MCF 10A (cell line): Measurements from ENCODE around the gene SGTA. TPM values are rescaled to one million over a fixed set of nuclear protein-coding genes. Genes with fewer than 3 reads are reported as not detected.

Source experiments
- BruUV-seq: library from RNA; stranded (reverse); fragments of 400-500 nt; replicated peaks from 2 replicates; lab custom pipeline; 2021; lab: Mats Ljungman, UMichigan
- CTCF ChIA-PET: fragments of 300-600 bp; sonication (Branson Sonifier 250); formaldehyde crosslinking; extraction: SDS; loops from one replicate; lab custom pipeline; 2021; ENCODE audit warnings: antibody characterized with exemption, inconsistent platforms; lab: Yijun Ruan, JAX
- POLR2A ChIA-PET: fragments of 300-600, 350-650 bp; sonication (Branson Sonifier 250); formaldehyde crosslinking; extraction: SDS; loops from one replicate; lab custom pipeline; 2020; ENCODE audit warnings: antibody characterized with exemption, inconsistent platforms; lab: Yijun Ruan, JAX
- DNase-seq: peaks from one replicate; pipeline ENCODE4 v3.0.0-alpha.2; 2018; ENCODE audit not compliant: unreplicated experiment
- H3K27ac Mint-ChIP-seq: one replicate; pipeline ENCODE4 v1.8.0; 2022; ENCODE audit warnings: mild to moderate bottlenecking, low read depth, mixed read lengths; ENCODE audit not compliant: unreplicated experiment
- H3K27me3 Mint-ChIP-seq: one replicate; pipeline ENCODE4 v1.8.0; 2022; ENCODE audit warnings: mixed read lengths; ENCODE audit not compliant: insufficient read depth, unreplicated experiment
- H3K36me3 Mint-ChIP-seq: one replicate; pipeline ENCODE4 v1.8.0; 2022; ENCODE audit warnings: mild to moderate bottlenecking, moderate library complexity, mixed read lengths; ENCODE audit not compliant: insufficient read depth, unreplicated experiment
- H3K4me1 Mint-ChIP-seq: one replicate; pipeline ENCODE4 v1.8.0; 2022; ENCODE audit warnings: mixed read lengths; ENCODE audit not compliant: insufficient read depth, unreplicated experiment
- H3K4me3 Mint-ChIP-seq: one replicate; pipeline ENCODE4 v1.8.0; 2022; ENCODE audit warnings: mild to moderate bottlenecking, moderate library complexity, mixed read lengths; ENCODE audit not compliant: unreplicated experiment
- H3K9me3 Mint-ChIP-seq: one replicate; pipeline ENCODE4 v1.8.0; 2022; ENCODE audit warnings: mixed read lengths; ENCODE audit not compliant: unreplicated experiment
- intact Hi-C: fragments of 100-400 bp; cut with micrococcal nuclease; formaldehyde crosslinking; loops from 2 replicates; pipeline ENCODE4 v1.14.1; 2022
- total RNA-seq: library from RNA; stranded (reverse); gene quantifications from 2 replicates; pipeline ENCODE4 v1.2.3, GENCODE V29; 2022
- TF ChIP-seq, protein P1 (sequence below): fragments of 200-600 bp; IDR thresholded peaks from one replicate; pipeline ENCODE4 v1.8.0; 2022; ENCODE audit warnings: antibody characterized with exemption, mild to moderate bottlenecking; ENCODE audit not compliant: unreplicated experiment

Gene SGTA
- total RNA-seq, 1 experiment from 2014 or later, result 66.6 TPM

DNA sequence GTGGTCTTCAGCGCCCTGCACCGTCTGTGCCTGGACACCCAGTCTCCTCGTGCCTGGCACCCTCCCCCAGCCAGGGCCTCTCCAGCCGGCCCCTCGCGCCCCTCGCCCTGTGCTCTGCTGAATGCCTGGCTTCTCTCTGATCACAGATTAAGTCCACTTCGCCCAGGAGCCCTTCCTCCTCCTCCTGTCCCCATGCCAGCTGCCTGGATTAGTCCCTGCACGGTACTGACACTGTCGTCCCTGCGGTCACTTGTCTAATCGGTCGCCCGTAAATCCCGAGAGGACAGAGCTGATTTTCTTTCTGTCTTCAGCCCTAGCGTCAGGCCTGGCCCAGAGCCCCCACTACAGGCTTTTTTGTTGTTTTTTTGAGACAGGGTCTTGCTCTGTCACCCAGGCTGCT lies 8.8 kb upstream of the SGTA start:
- ChIA-PET CTCF (no interaction called here), POLR2A (interaction anchor here (0.6 kb wide), 1 partner anchor 59 kb away, joined by 4 read pairs; no protein-coding TSS in a partner anchor)
- Mint-ChIP-seq H3K27me3 (no peaks in the 10 kb centered on the region), H3K27ac (no peak overlapping the region), H3K4me3 (no peak overlapping the region), H3K4me1 (peaks cover 11% of the 10 kb centered on the region), H3K36me3 (peaks cover 45% of the 10 kb centered on the region), H3K9me3 (no peaks in the 10 kb centered on the region)
- TF ChIP-seq, protein P1, sequence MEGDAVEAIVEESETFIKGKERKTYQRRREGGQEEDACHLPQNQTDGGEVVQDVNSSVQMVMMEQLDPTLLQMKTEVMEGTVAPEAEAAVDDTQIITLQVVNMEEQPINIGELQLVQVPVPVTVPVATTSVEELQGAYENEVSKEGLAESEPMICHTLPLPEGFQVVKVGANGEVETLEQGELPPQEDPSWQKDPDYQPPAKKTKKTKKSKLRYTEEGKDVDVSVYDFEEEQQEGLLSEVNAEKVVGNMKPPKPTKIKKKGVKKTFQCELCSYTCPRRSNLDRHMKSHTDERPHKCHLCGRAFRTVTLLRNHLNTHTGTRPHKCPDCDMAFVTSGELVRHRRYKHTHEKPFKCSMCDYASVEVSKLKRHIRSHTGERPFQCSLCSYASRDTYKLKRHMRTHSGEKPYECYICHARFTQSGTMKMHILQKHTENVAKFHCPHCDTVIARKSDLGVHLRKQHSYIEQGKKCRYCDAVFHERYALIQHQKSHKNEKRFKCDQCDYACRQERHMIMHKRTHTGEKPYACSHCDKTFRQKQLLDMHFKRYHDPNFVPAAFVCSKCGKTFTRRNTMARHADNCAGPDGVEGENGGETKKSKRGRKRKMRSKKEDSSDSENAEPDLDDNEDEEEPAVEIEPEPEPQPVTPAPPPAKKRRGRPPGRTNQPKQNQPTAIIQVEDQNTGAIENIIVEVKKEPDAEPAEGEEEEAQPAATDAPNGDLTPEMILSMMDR, result no peak
- no peak for DNase-seq
- no TSS peak for BruUV-seq
- intact Hi-C loops, result no loop called here

DNA sequence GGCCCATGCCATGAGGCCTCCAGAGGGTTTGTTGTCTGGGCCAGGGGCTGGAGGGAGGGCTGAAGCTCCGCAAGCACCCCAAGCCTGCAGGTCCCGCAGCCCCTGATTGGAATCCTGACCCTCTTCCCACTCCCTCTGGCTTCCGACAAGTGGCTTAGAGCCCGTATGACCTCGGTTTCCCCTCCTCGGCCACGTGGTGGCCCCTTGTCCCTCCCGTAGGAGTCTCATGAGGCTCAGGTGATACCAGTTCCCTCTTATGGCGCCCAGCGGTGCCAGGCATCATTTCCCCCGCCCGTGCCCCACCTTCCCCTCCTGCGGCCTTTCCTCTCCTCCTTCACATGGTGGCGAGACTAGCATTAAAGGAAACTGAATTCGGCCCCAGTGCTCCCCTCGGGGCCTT lies 8.4 kb upstream of the SGTA start:
- CTCF ChIA-PET, result no interaction called here
- H3K27me3 Mint-ChIP-seq, result no peaks in the 10 kb centered on the region
- DNase-seq, result no peak
- H3K36me3 Mint-ChIP-seq, result peaks cover 42% of the 10 kb centered on the region
- POLR2A ChIA-PET, result interaction anchor here (0.6 kb wide), 1 partner anchor 59 kb away, joined by 4 read pairs; no protein-coding TSS in a partner anchor
- no peaks in the 10 kb centered on the region for H3K9me3 Mint-ChIP-seq
- TF ChIP-seq, protein P1, result no peak
- BruUV-seq, result no TSS peak
- intact Hi-C loops, result no loop called here
- H3K4me3 Mint-ChIP-seq, result no peak overlapping the region
- H3K27ac Mint-ChIP-seq, result no peak overlapping the region
- peaks cover 11% of the 10 kb centered on the region for H3K4me1 Mint-ChIP-seq

DNA sequence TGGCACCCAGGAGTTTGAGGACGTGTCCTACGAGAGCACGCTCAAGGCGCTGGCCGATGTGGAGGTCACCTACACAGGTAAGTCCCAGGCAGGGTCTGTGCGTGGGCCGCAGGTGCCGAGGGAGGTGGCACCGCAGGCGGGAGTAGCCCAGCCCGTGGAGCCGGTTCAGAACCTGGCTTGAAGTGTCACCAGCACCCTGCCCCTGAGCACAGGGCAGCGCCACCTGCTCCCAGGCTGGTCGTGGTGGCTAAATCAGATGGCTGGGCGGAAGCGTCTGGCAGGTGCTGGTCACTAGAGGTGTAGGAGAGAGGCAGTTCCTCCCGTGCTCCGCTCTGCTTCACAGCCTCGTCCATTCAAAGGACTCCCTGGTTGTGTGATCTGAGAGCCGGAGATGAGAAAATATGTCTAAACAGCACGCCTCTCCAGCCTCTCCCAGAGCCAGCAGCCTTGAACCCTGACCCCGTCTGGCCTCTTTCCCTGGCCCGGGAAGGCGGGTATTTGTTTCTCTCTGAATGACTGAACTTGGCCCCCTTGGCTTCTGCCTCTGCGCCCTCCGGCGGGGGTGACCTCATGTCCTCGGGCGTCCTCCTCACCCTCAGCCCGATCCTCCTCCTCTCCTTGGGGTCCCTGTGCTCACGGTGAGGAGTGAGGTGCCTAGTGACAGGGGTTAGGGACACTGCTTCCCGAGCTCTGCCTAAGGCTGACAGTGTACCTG lies 7.6 kb upstream of the SGTA start:
- DNase-seq, result no peak
- Mint-ChIP-seq H3K9me3 (no peaks in the 10 kb centered on the region), H3K4me3 (no peak overlapping the region), H3K27ac (no peak overlapping the region), H3K4me1 (peaks cover 16% of the 10 kb centered on the region), H3K27me3 (no peaks in the 10 kb centered on the region), H3K36me3 (peaks cover 39% of the 10 kb centered on the region)
- intact Hi-C loops, result no loop called here
- POLR2A ChIA-PET, result interaction anchor here (0.7 kb wide), 1 partner anchor 29 kb away, joined by 3 read pairs; no protein-coding TSS in a partner anchor
- TF ChIP-seq, protein P1, result no peak
- no TSS peak for BruUV-seq
- CTCF ChIA-PET, result interaction anchor here (0.7 kb wide), 1 partner anchor 9 kb away, joined by 3 read pairs; no protein-coding TSS in a partner anchor

DNA sequence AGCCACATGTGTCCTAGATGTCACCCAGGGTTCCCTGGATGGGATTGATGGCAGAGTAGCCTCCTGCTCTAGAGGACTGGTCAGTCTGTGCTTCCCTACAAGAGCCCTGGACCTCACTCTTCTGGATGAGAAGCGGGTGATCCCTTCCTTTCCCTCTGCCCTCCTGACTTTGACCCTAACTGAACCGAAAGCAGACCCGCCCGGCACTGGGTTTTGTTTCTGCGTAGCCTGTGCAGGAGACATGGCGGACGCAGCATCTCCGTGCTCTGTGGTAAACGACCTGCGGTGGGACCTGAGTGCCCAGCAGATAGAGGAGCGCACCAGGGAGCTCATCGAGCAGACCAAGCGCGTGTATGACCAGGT lies 7.1 kb upstream of the SGTA start:
- Mint-ChIP-seq H3K9me3 (no peaks in the 10 kb centered on the region), H3K4me3 (no peak overlapping the region), H3K27ac (no peak overlapping the region), H3K4me1 (peaks cover 17% of the 10 kb centered on the region), H3K27me3 (no peaks in the 10 kb centered on the region), H3K36me3 (peaks cover 35% of the 10 kb centered on the region)
- POLR2A ChIA-PET, result interaction anchor here (0.7 kb wide), 1 partner anchor 29 kb away, joined by 3 read pairs; no protein-coding TSS in a partner anchor
- TF ChIP-seq, protein P1, result no peak
- intact Hi-C loops, result no loop called here
- BruUV-seq, result no TSS peak
- CTCF ChIA-PET, result interaction anchor here (0.7 kb wide), 1 partner anchor 10 kb away, joined by 3 read pairs; no protein-coding TSS in a partner anchor
- no peak for DNase-seq
